ENCODE data around the gene MARVELD3.

DNA sequence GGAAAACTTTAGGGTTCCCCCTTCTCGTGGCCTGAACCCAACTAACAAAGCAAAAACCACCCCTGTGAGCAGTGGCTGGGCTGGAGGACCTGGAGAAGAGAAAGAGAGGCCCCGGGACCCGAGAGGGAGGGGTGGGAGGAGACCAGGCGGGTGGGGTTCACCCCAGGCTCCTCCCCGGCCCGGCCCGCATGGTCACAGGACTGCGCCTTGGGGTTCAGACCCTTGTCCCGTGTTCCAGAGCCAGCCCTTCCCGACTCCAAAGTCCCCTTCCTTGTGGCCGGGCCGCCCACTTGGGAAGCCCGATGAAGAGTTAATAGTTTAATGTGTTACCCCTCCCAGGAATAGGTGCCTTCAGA, 852 bp downstream of the MARVELD3 start:
- no peak for TF ChIP-seq EZH2 (IDR thresholded peaks at IDR 0.05; ENCODE audit: insufficient read depth, poor library complexity, severe bottlenecking)
- no peak for TF ChIP-seq EZH2phosphoT487 (IDR thresholded peaks at IDR 0.05; ENCODE audit: insufficient read depth, low read depth)
